Gastrocnemius medialis (tissue), 4 donors: Measurements from ENCODE around the gene GALNT2.

Source experiments
- POLR2A ChIP-seq, 2 donors: fragments of 450-650 bp; IDR thresholded peaks; one replicate each; pipeline ENCODE4 v1.6.1; 2017; ENCODE audit warnings: antibody characterized with exemption in 2 of 2, mild to moderate bottlenecking in 2 of 2, moderate library complexity in 2 of 2
- TF ChIP-seq, protein P1 (sequence below), 5 experiments: fragments of 450-650 bp in 3 of 5; fragments of 200-600 bp in 2 of 5; sonication (generic) in 2 of 5; IDR thresholded peaks in 4 of 5; conservative IDR thresholded peaks in 1 of 5; 1 replicate in 4 of 5; 2 replicates in 1 of 5; pipeline ENCODE4 v1.5.1; 2016 to 2019; ENCODE audit warnings: antibody characterized with exemption in 5 of 5, mild to moderate bottlenecking in 3 of 5, moderate library complexity in 3 of 5

DNA sequence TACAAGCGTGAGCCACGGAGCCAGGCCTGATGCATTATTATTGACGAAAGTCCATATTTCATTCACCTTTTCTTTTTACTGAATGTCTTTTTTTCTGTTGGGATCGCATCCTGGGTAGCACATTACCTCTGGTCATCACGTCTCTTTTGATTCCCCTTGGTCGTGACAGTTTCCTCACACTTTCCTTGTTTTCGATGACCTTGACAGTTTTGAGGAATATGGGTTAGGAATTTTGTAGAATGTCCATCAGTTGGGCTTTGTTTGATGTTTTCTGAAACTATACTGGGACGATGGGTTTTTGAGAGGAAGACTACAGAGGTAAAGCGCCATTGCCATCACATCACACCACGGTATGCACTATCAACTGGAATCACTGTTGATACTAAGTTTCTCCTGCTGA, 26.6 kb upstream of the GALNT2 start:
- TF ChIP-seq, protein P1, sequence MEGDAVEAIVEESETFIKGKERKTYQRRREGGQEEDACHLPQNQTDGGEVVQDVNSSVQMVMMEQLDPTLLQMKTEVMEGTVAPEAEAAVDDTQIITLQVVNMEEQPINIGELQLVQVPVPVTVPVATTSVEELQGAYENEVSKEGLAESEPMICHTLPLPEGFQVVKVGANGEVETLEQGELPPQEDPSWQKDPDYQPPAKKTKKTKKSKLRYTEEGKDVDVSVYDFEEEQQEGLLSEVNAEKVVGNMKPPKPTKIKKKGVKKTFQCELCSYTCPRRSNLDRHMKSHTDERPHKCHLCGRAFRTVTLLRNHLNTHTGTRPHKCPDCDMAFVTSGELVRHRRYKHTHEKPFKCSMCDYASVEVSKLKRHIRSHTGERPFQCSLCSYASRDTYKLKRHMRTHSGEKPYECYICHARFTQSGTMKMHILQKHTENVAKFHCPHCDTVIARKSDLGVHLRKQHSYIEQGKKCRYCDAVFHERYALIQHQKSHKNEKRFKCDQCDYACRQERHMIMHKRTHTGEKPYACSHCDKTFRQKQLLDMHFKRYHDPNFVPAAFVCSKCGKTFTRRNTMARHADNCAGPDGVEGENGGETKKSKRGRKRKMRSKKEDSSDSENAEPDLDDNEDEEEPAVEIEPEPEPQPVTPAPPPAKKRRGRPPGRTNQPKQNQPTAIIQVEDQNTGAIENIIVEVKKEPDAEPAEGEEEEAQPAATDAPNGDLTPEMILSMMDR (IDR thresholded peaks at IDR 0.05 in 4 of 5, conservative IDR thresholded peaks at IDR 0.05 in 1 of 5) = no peak
- TF ChIP-seq POLR2A (IDR thresholded peaks at IDR 0.05) = no peak
